Endothelial cell of umbilical vein (primary cell): ENCODE measurements around the gene PRELID3B.

Experiments
- EZH2 ChIP-seq: IDR thresholded peaks from 2 replicates; pipeline ENCODE4 v1.6.1; 2012; ENCODE audit warnings: borderline replicate concordance, low read depth, mild to moderate bottlenecking, moderate library complexity, low read length, inconsistent platforms; ENCODE audit not compliant: severe bottlenecking
- TF ChIP-seq, protein P1 (sequence below), 2 donors: IDR thresholded peaks; 1 replicate in 1 of 2; 2 replicates in 1 of 2; pipeline ENCODE4 v1.5.1; 2011; ENCODE audit warnings: low read length in 2 of 2, mild to moderate bottlenecking in 2 of 2, moderate library complexity in 2 of 2, control low read depth in 1 of 2, inconsistent platforms in 1 of 2, low read depth in 1 of 2; ENCODE audit not compliant: insufficient read depth in 1 of 2; ENCODE audit errors: extremely low read depth in 1 of 2

DNA sequence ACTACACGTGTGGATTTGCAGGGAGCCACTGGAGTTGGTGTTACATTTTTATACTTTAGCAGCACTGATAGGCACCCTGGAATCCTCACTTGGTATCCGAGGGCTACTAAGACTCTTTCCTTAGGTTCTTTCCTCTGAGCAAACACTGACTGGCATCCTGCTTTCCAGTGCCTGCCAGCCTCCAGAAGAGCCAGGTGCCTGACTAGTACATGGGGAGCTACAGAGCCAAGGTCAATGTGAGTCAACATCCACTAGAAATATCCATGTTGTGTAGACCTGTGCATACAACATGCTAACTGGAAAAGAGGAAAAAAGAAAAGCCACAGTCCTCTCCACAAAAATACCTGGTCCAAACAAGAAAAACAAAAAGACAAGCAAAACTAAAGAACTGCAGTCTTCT is 17.5 kb downstream of the PRELID3B start:
- TF ChIP-seq, protein P1, sequence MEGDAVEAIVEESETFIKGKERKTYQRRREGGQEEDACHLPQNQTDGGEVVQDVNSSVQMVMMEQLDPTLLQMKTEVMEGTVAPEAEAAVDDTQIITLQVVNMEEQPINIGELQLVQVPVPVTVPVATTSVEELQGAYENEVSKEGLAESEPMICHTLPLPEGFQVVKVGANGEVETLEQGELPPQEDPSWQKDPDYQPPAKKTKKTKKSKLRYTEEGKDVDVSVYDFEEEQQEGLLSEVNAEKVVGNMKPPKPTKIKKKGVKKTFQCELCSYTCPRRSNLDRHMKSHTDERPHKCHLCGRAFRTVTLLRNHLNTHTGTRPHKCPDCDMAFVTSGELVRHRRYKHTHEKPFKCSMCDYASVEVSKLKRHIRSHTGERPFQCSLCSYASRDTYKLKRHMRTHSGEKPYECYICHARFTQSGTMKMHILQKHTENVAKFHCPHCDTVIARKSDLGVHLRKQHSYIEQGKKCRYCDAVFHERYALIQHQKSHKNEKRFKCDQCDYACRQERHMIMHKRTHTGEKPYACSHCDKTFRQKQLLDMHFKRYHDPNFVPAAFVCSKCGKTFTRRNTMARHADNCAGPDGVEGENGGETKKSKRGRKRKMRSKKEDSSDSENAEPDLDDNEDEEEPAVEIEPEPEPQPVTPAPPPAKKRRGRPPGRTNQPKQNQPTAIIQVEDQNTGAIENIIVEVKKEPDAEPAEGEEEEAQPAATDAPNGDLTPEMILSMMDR (IDR thresholded peaks at IDR 0.05; ENCODE audit: extremely low read depth in 1 of 2, insufficient read depth in 1 of 2, low read depth in 1 of 2, low read length in 2 of 2), result no peak
- TF ChIP-seq EZH2, result no peak
